Left cardiac atrium (tissue), 4 donors: Measurements from ENCODE around the gene TST. TPM values are rescaled to one million over a fixed set of nuclear protein-coding genes. Genes with fewer than 3 reads are reported as not detected.

ENCODE experiments used
- ATAC-seq, 2 donors: fragments of 200-7000 bp; cut with Tn5 transposase; one replicate each; pipeline ENCODE4 v1.9.1; 2020; ENCODE audit warnings: mild to moderate bottlenecking in 2 of 2, moderate library complexity in 2 of 2
- DNase-seq: peaks from one replicate; pipeline ENCODE4 v3.0.0-alpha.2; 2020
- intact Hi-C, 2 donors: fragments of 100-400 bp; cut with DNase I; formaldehyde crosslinking; loops; one replicate each; pipeline versions ENCODE4 v1.14.1 to v1.15.1; 2022 to 2023
- total RNA-seq, 2 donors: library from RNA; stranded (reverse); fragmentation: NEBNext Ultra II Directional; extraction: Animal tissue kit (Norgen Biotek cat#: 25700); gene quantifications; one replicate each; pipeline ENCODE4 v1.2.1, GENCODE V29; 2021
- donor health status: DM: no; HTN: yes; CAD: no.
- donor health status: DM: no; HTN: yes; CAD: no; lungs with severe emphysema.
- donor health status: DM: yes; HTN: yes; CAD: no.
- donor health status: Dilated cardiomyopathy.

Gene TST
- total RNA-seq, 2 donors from 2014 or later, result 33.3 to 35.5 TPM

- ATAC-seq (no peak), DNase-seq (no peak)
- intact Hi-C loops, result no loop called here
Observed at GRCh38 chr22:36968249-36968964, 50.8 kb downstream of the TST start.

- intact Hi-C loops, result no loop called here
- no peak for DNase-seq
- no peak for ATAC-seq
Observed at GRCh38 chr22:36966851-36967540, 52.3 kb downstream of the TST start.

GRCh38 chr22:36965696-36966095 lies 53.6 kb downstream of the TST start:
- intact Hi-C loops, result no loop called here
- ATAC-seq (no peak), DNase-seq (no peak)

GRCh38 chr22:36964106-36964505 lies 55.1 kb downstream of the TST start:
- intact Hi-C loops, result no loop called here
- no peak for ATAC-seq
- no peak for DNase-seq

GRCh38 chr22:36963302-36963701 lies 55.9 kb downstream of the TST start:
- DNase-seq (no peak), ATAC-seq (no peak)
- intact Hi-C loops, result no loop called here

GRCh38 chr22:36961626-36962025 lies 57.6 kb downstream of the TST start:
- DNase-seq (no peak), ATAC-seq (no peak)
- intact Hi-C loops, result no loop called here

Other genes with a start within 250 kb of the TST start
- 10 to 100 TPM; 27.6 to 28.1 TPM for gene IFT27, start 243.3 kb downstream of the TST start, total RNA-seq
- not detected for gene PVALB, start 202.4 kb downstream of the TST start, total RNA-seq
- gene NCF4, start 158.4 kb downstream of the TST start, total RNA-seq, result 10 to 100 TPM; 10.9 to 16.6 TPM
- gene CSF2RB, start 105.8 kb downstream of the TST start, total RNA-seq, result 1 to 10 TPM; 4.7 to 6.0 TPM
- gene MPST, start 295 bp upstream of the TST start, total RNA-seq, result 10 to 100 TPM; 48.2 to 51.2 TPM
- 10 to 100 TPM; 27.7 to 50.6 TPM for gene KCTD17, start 32.3 kb upstream of the TST start, total RNA-seq
- gene TMPRSS6, start 90.3 kb upstream of the TST start, total RNA-seq, result not detected
- 1 to 10 TPM in 1 of 2 donors, under 1 TPM in 1; 0.34 to 2.0 TPM for gene IL2RB, start 130.5 kb upstream of the TST start, total RNA-seq
- 1 to 10 TPM; 1.8 to 2.9 TPM for gene C1QTNF6, start 168.8 kb upstream of the TST start, total RNA-seq
- not detected for gene SSTR3, start 193.0 kb upstream of the TST start, total RNA-seq
- gene RAC2, start 224.8 kb upstream of the TST start, total RNA-seq, result 10 to 100 TPM in 1 of 2 donors, 1 to 10 TPM in 1; 6.4 to 12.5 TPM